H1 (cell line): ENCODE measurements around the gene OSBPL3. TPM values are rescaled to one million over a fixed set of nuclear protein-coding genes. Genes with fewer than 3 reads are reported as not detected.

Experiments used
- BACH1 ChIP-seq: IDR thresholded peaks from 2 replicates; pipeline ENCODE4 v1.6.1; 2012; ENCODE audit warnings: low read length, improper control_type of control experiment
- BCL11A ChIP-seq, 2 experiments: IDR thresholded peaks; one replicate each; pipeline ENCODE4 v1.6.1; 2011; ENCODE audit warnings: low read depth in 2 of 2, low read length in 2 of 2, mild to moderate bottlenecking in 2 of 2
- KDM1A ChIP-seq: fragments of 200-600, 300-600 bp; sonication (generic); IDR thresholded peaks from 2 replicates; pipeline ENCODE4 v1.7.1; 2016; ENCODE audit warnings: mild to moderate bottlenecking, low read length, borderline replicate concordance
- KDM4A ChIP-seq: IDR thresholded peaks from one replicate; pipeline ENCODE4 v1.7.1; 2012; ENCODE audit warnings: low read depth, mild to moderate bottlenecking, moderate library complexity, low read length, inconsistent platforms; ENCODE audit not compliant: severe bottlenecking
- polyA plus RNA-seq, 7 experiments: library from polyadenylated mRNA; depleted of rRNA in 3 of 7; stranded (reverse) in 5 of 7; unstranded in 2 of 7; fragments of >200 nt in 5 of 7; fragments of 200-250 nt in 2 of 7; gene quantifications; 1 replicate in 5 of 7; 2 replicates in 1 of 7; 4 replicates in 1 of 7; pipeline versions ENCODE4 v1.2.1 to v1.2.3, GENCODE V29; 2011 to 2013; ENCODE audit warnings: missing spikeins in 2 of 7, mixed read lengths in 2 of 7
- total RNA-seq: library from RNA; stranded (reverse); fragmentation: NEBNext Ultra II Directional; extraction: Animal tissue kit (Norgen Biotek cat#: 25700); gene quantifications from 2 replicates; pipeline ENCODE4 v1.2.1, GENCODE V29; 2021
- TF ChIP-seq, protein P1 (sequence below): IDR thresholded peaks from 2 replicates; pipeline ENCODE4 v1.6.1; 2012; ENCODE audit warnings: inconsistent platforms
- TF ChIP-seq, protein P2 (sequence below): fragments of 300-600 bp; sonication (generic); IDR thresholded peaks from 2 replicates; pipeline ENCODE4 v1.7.1; 2012; ENCODE audit warnings: low read length, moderate library complexity, mild to moderate bottlenecking, inconsistent platforms; ENCODE audit not compliant: insufficient replicate concordance

The OSBPL3 gene
- total and polyA plus RNA-seq, 2 of the 8 experiments (the other 6 are each of a cell fraction or from before 2014, with no cell fraction given): 2.8 to 13.9 TPM

DNA sequence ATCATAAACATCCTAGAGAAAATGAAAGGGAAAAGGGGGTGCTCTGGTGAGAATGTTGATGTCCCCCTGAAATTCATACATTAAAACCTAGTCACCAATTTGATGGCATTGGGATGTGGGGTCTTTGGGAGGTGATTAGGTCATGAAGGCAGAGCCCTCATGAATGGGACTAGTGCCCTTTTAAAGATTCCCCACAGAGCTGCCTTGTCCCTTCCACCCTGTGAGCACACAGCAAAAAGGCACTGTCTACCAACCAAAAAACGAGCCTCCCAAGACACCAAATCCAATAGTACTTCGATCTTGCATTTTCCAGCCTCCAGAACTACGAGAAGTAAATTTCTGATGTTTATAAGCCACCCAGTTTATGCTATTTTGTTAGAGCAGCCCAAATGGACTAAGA, 47.6 kb downstream of the OSBPL3 start (continued):
- TF ChIP-seq, protein P1, sequence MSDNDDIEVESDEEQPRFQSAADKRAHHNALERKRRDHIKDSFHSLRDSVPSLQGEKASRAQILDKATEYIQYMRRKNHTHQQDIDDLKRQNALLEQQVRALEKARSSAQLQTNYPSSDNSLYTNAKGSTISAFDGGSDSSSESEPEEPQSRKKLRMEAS: no peak
- TF ChIP-seq KDM1A (no peak), KDM4A (no peak), BCL11A (IDR thresholded peaks at IDR 0.05; ENCODE audit: low read depth in 2 of 2, low read length in 2 of 2) (no peak), BACH1 (no peak)
- TF ChIP-seq, protein P2, sequence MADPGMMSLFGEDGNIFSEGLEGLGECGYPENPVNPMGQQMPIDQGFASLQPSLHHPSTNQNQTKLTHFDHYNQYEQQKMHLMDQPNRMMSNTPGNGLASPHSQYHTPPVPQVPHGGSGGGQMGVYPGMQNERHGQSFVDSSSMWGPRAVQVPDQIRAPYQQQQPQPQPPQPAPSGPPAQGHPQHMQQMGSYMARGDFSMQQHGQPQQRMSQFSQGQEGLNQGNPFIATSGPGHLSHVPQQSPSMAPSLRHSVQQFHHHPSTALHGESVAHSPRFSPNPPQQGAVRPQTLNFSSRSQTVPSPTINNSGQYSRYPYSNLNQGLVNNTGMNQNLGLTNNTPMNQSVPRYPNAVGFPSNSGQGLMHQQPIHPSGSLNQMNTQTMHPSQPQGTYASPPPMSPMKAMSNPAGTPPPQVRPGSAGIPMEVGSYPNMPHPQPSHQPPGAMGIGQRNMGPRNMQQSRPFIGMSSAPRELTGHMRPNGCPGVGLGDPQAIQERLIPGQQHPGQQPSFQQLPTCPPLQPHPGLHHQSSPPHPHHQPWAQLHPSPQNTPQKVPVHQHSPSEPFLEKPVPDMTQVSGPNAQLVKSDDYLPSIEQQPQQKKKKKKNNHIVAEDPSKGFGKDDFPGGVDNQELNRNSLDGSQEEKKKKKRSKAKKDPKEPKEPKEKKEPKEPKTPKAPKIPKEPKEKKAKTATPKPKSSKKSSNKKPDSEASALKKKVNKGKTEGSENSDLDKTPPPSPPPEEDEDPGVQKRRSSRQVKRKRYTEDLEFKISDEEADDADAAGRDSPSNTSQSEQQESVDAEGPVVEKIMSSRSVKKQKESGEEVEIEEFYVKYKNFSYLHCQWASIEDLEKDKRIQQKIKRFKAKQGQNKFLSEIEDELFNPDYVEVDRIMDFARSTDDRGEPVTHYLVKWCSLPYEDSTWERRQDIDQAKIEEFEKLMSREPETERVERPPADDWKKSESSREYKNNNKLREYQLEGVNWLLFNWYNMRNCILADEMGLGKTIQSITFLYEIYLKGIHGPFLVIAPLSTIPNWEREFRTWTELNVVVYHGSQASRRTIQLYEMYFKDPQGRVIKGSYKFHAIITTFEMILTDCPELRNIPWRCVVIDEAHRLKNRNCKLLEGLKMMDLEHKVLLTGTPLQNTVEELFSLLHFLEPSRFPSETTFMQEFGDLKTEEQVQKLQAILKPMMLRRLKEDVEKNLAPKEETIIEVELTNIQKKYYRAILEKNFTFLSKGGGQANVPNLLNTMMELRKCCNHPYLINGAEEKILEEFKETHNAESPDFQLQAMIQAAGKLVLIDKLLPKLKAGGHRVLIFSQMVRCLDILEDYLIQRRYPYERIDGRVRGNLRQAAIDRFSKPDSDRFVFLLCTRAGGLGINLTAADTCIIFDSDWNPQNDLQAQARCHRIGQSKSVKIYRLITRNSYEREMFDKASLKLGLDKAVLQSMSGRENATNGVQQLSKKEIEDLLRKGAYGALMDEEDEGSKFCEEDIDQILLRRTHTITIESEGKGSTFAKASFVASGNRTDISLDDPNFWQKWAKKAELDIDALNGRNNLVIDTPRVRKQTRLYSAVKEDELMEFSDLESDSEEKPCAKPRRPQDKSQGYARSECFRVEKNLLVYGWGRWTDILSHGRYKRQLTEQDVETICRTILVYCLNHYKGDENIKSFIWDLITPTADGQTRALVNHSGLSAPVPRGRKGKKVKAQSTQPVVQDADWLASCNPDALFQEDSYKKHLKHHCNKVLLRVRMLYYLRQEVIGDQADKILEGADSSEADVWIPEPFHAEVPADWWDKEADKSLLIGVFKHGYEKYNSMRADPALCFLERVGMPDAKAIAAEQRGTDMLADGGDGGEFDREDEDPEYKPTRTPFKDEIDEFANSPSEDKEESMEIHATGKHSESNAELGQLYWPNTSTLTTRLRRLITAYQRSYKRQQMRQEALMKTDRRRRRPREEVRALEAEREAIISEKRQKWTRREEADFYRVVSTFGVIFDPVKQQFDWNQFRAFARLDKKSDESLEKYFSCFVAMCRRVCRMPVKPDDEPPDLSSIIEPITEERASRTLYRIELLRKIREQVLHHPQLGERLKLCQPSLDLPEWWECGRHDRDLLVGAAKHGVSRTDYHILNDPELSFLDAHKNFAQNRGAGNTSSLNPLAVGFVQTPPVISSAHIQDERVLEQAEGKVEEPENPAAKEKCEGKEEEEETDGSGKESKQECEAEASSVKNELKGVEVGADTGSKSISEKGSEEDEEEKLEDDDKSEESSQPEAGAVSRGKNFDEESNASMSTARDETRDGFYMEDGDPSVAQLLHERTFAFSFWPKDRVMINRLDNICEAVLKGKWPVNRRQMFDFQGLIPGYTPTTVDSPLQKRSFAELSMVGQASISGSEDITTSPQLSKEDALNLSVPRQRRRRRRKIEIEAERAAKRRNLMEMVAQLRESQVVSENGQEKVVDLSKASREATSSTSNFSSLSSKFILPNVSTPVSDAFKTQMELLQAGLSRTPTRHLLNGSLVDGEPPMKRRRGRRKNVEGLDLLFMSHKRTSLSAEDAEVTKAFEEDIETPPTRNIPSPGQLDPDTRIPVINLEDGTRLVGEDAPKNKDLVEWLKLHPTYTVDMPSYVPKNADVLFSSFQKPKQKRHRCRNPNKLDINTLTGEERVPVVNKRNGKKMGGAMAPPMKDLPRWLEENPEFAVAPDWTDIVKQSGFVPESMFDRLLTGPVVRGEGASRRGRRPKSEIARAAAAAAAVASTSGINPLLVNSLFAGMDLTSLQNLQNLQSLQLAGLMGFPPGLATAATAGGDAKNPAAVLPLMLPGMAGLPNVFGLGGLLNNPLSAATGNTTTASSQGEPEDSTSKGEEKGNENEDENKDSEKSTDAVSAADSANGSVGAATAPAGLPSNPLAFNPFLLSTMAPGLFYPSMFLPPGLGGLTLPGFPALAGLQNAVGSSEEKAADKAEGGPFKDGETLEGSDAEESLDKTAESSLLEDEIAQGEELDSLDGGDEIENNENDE: no peak
